B cell (primary cell): ENCODE data around the gene HDGF. TPM values are rescaled to one million over a fixed set of nuclear protein-coding genes. Genes with fewer than 3 reads are reported as not detected.

Experiments
- ATAC-seq: fragments of 200-7000 bp; cut with Tn5 transposase; one replicate; pipeline ENCODE4 v1.10.0; 2021; ENCODE audit warnings: low read depth, mild to moderate bottlenecking, moderate number of reproducible peaks, moderate library complexity
- CTCF ChIA-PET: fragments of 350-600 bp; sonication (Branson Sonifier 250); formaldehyde crosslinking; loops from one replicate; lab custom pipeline; 2021; ENCODE audit warnings: antibody characterized with exemption, inconsistent platforms; lab: Charles Lee
- POLR2A ChIA-PET: fragments of 350-600 bp; sonication (Branson Sonifier 250); formaldehyde crosslinking; loops from one replicate; lab custom pipeline; 2021; ENCODE audit warnings: antibody characterized with exemption; lab: Charles Lee
- DNase-seq: peaks from one replicate; pipeline ENCODE4 v3.0.0; 2013
- H2AFZ ChIP-seq: 2 replicates; pipeline ENCODE4 v1.6.1; 2012; ENCODE audit warnings: mild to moderate bottlenecking, low read depth, low read length; ENCODE audit not compliant: insufficient read depth, poor library complexity, severe bottlenecking
- H3K27ac ChIP-seq, 2 donors: 1 replicate in 1 of 2; 2 replicates in 1 of 2; pipeline ENCODE4 v1.5.1; 2012 to 2013; ENCODE audit warnings: low read length in 2 of 2, mild to moderate bottlenecking in 2 of 2, moderate library complexity in 1 of 2
- H3K27me3 ChIP-seq, 4 experiments: fragments of 200-600 bp in 1 of 4; sonication (generic) in 1 of 4; replicated peaks in 1 of 4; 1 replicate in 2 of 4; 2 replicates in 2 of 4; pipeline versions ENCODE4 v1.6.1 to v1.7.0; 2013 to 2016; ENCODE audit warnings: low read length in 3 of 4, mild to moderate bottlenecking in 2 of 4, mixed read lengths in 1 of 4, moderate library complexity in 1 of 4; ENCODE audit not compliant: insufficient read depth in 4 of 4, control insufficient read depth in 3 of 4; ENCODE audit errors: control extremely low read depth in 1 of 4
- H3K36me3 ChIP-seq, 2 experiments: replicated peaks in 1 of 2; 1 replicate in 1 of 2; 2 replicates in 1 of 2; pipeline versions ENCODE4 v1.6.1 to v1.7.1; 2013; ENCODE audit warnings: low read length in 1 of 2; ENCODE audit not compliant: insufficient read depth in 2 of 2, control insufficient read depth in 1 of 2; ENCODE audit errors: control extremely low read depth in 1 of 2, extremely low read depth in 1 of 2
- H3K4me1 ChIP-seq, 2 donors: fragments of 200-600 bp in 1 of 2; sonication (generic) in 1 of 2; 1 replicate in 1 of 2; 2 replicates in 1 of 2; pipeline versions ENCODE4 v1.5.1 to v1.6.1; 2013 to 2017; ENCODE audit warnings: low read length in 2 of 2; ENCODE audit not compliant: control insufficient read depth in 2 of 2, insufficient read depth in 2 of 2
- H3K4me2 ChIP-seq: replicated peaks from 2 replicates; pipeline ENCODE3; 2012; ENCODE audit warnings: mild to moderate bottlenecking, low read depth, low read length; ENCODE audit not compliant: poor library complexity, severe bottlenecking
- H3K4me3 ChIP-seq, 5 experiments: fragments of 200-600 bp in 1 of 5; sonication (generic) in 1 of 5; 1 replicate in 3 of 5; 2 replicates in 2 of 5; pipeline versions ENCODE4 v1.5.1 to v1.7.0; 2011 to 2016; ENCODE audit warnings: low read length in 4 of 5, mild to moderate bottlenecking in 4 of 5, low read depth in 2 of 5, control low read depth in 1 of 5, moderate library complexity in 1 of 5; ENCODE audit not compliant: insufficient read depth in 1 of 5; ENCODE audit errors: control extremely low read depth in 1 of 5, extremely low read depth in 1 of 5
- H3K79me2 ChIP-seq: fragments of 200-600 bp; sonication (generic); one replicate; pipeline ENCODE4 v1.6.0; 2016; ENCODE audit warnings: low read length; ENCODE audit not compliant: control insufficient read depth, insufficient read depth
- H3K9ac ChIP-seq: fragments of 200-600 bp; sonication (generic); 2 replicates; pipeline ENCODE4 v1.6.1; 2017; ENCODE audit warnings: mild to moderate bottlenecking, low read length, moderate library complexity
- H3K9me3 ChIP-seq, 3 donors: one replicate each; pipeline versions ENCODE4 v1.6.1 to v1.7.1; 2013; ENCODE audit warnings: low read length in 2 of 3; ENCODE audit not compliant: control insufficient read depth in 2 of 3, insufficient read depth in 1 of 3; ENCODE audit errors: control extremely low read depth in 1 of 3
- H4K20me1 ChIP-seq: 2 replicates; pipeline ENCODE4 v1.6.0; 2012; ENCODE audit warnings: mild to moderate bottlenecking, low read length; ENCODE audit not compliant: insufficient read depth, control insufficient read depth, poor library complexity, severe bottlenecking
- H3K27ac Mint-ChIP-seq: one replicate; pipeline ENCODE4 v1.8.0; 2021; ENCODE audit warnings: mixed read lengths
- H3K27me3 Mint-ChIP-seq: one replicate; pipeline ENCODE4 v1.8.0; 2021; ENCODE audit warnings: mixed read lengths
- H3K4me1 Mint-ChIP-seq: one replicate; pipeline ENCODE4 v1.8.0; 2021; ENCODE audit warnings: mixed read lengths
- H3K4me3 Mint-ChIP-seq: one replicate; pipeline ENCODE4 v1.8.0; 2021; ENCODE audit warnings: mixed read lengths
- H3K9me3 Mint-ChIP-seq: one replicate; pipeline ENCODE4 v1.8.0; 2022; ENCODE audit warnings: mixed read lengths; ENCODE audit not compliant: insufficient read depth
- CTCF ChIP-seq: fragments of 200-600 bp; IDR thresholded peaks from one replicate; pipeline ENCODE4 v1.8.0; 2022; ENCODE audit warnings: antibody characterized with exemption, mild to moderate bottlenecking
- EZH2 ChIP-seq: IDR thresholded peaks from 2 replicates; pipeline ENCODE4 v1.6.1; 2012; ENCODE audit warnings: borderline replicate concordance, low read depth, mild to moderate bottlenecking, moderate library complexity, low read length; ENCODE audit not compliant: insufficient read depth, poor library complexity, severe bottlenecking
- WGBS: methylation state at CpG from one replicate; pipeline ENCODE4 v1.1.5; 2013; ENCODE audit warnings: missing lambda C conversion rate; ENCODE audit not compliant: insufficient coverage; 5-methylcytosine and 5-hydroxymethylcytosine counted together
- intact Hi-C: fragments of 100-400 bp; cut with micrococcal nuclease; formaldehyde crosslinking; loops from one replicate; pipeline ENCODE4 v1.10.0; 2022
- polyA plus RNA-seq: library from polyadenylated mRNA; depleted of rRNA; stranded (reverse); fragments of >200 nt; gene quantifications from 2 replicates; pipeline ENCODE4 v1.2.3, GENCODE V29; 2012
- total RNA-seq, 2 donors: library from RNA; stranded (reverse); fragments of 120-200 nt in 1 of 2; gene quantifications; 1 replicate in 1 of 2; 2 replicates in 1 of 2; pipeline versions ENCODE4 v1.2.3 to v1.2.4, GENCODE V29; 2013 to 2022

Gene HDGF
- total and polyA plus RNA-seq, 2 donors (not counting 1 experiment from before 2014, with no cell fraction given): 40.3 to 89.9 TPM

- ChIA-PET POLR2A (interaction anchor here (1.1 kb wide), 1 partner anchor 27 kb away, joined by 4 read pairs; no protein-coding TSS in a partner anchor), CTCF (interaction anchor here (1.4 to 7.6 kb wide), 7 partner anchors 15 to 78 kb away, joined by 4 to 80 read pairs (median 9); partner anchors contain the start of gene NES)
- WGBS: 3% methylated on average over 29 of the region's 29 CpGs
- Histone ChIP-seq H3K4me1 (peaks cover 28% of the 10 kb centered on the region in 2 donors), H3K9ac (peak overlapping the region; percentile 74), H2AFZ (peak overlapping the region; percentile 71), H3K4me2 (peak overlapping the region; percentile 99), H3K27ac (no peak overlapping the region), H3K9me3 (peaks cover 0 to 3% (median 0%) of the 10 kb centered on the region in 3 donors), H3K36me3 (no peaks in the 10 kb centered on the region), H3K79me2 (no peaks in the 10 kb centered on the region), H3K27me3 (peaks cover 3 to 63% (median 37%) of the 10 kb centered on the region in 4 experiments), H4K20me1 (peaks cover 7% of the 10 kb centered on the region), H3K4me3 (peak overlapping the region in 4 of 5 experiments; percentile 54 to 70 (median 58))
- Mint-ChIP-seq H3K4me3 (peak overlapping the region; percentile 89), H3K27ac (no peak overlapping the region), H3K9me3 (no peaks in the 10 kb centered on the region), H3K4me1 (peaks cover 32% of the 10 kb centered on the region), H3K27me3 (peaks cover 25% of the 10 kb centered on the region)
- TF ChIP-seq CTCF (no peak), EZH2 (no peak)
- intact Hi-C loops: loop anchor here (5.0 kb wide), 1 partner anchor 157 kb away; the partner anchor contains the start of gene NTRK1
- no peak for DNase-seq
- no peak for ATAC-seq
Measured at GRCh38 chr1:156704930-156705320, 46.5 kb downstream of the HDGF start.

GRCh38 chr1:156704166-156704711, 47.2 kb downstream of the HDGF start:
- Mint-ChIP-seq H3K9me3 (no peaks in the 10 kb centered on the region), H3K27ac (no peak overlapping the region), H3K27me3 (peaks cover 30% of the 10 kb centered on the region), H3K4me3 (peak overlapping the region; percentile 59), H3K4me1 (peaks cover 32% of the 10 kb centered on the region)
- ATAC-seq (no peak), DNase-seq (no peak)
- H3K9me3 ChIP-seq: peaks cover 0 to 3% (median 0%) of the 10 kb centered on the region in 3 donors
- POLR2A ChIA-PET: no interaction called here
- no peak overlapping the region for H3K9ac ChIP-seq
- H3K36me3 ChIP-seq: no peaks in the 10 kb centered on the region
- TF ChIP-seq CTCF (no peak), EZH2 (no peak)
- peak overlapping the region; percentile 99 for H3K4me2 ChIP-seq
- H4K20me1 ChIP-seq: peaks cover 7% of the 10 kb centered on the region
- CTCF ChIA-PET: interaction anchor here (0.7 to 7.6 kb wide), 4 partner anchors 14 to 103 kb away, joined by 3 to 80 read pairs (median 6); partner anchors contain the start of gene GPATCH4
- WGBS: 29% methylated on average over 5 of the region's 10 CpGs
- no peak overlapping the region for H3K27ac ChIP-seq
- H3K4me1 ChIP-seq: peaks cover 28% of the 10 kb centered on the region in 2 donors
- no peak overlapping the region for H3K4me3 ChIP-seq
- H3K27me3 ChIP-seq: peaks cover 3 to 63% (median 37%) of the 10 kb centered on the region in 4 experiments
- intact Hi-C loops: no loop called here
- peak overlapping the region; percentile 71 for H2AFZ ChIP-seq
- no peaks in the 10 kb centered on the region for H3K79me2 ChIP-seq
